NCI-H2196 (cell line): ENCODE data around the gene MAN1C1.

Experiments used
- DNase-seq: peaks from one replicate; lab custom pipeline; 2025; ENCODE audit not compliant: unreplicated experiment; lab: John Stamatoyannopoulos, UW

Gene MAN1C1

DNA sequence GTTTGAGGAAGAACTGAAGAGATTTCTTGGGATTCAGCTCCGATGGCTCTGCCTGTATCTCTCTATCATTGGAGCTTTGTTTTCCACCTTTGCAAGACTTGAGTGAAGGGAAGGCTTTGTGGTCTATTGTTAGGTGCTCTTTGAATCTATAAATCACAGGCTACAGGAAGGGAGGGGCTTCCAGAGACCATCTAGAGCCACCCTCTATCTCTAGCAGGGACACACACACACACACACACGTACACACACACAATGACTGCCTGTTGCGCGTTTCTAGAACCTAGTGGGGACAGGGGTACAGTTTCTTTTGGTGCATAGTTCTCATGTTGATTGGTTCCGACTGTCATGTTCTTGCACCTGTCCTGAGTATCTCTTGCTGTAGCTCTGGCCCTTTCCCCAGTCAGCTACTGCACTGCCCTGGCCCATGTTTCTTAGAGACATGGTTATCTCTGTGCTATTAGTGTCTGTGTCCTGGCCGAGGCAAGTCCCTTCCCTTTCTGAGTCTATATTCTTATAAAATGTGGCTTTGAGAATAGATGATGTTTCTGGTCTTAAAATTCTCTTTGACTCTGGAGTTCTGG, 60.7 kb downstream of the MAN1C1 start:
- no peak for DNase-seq

DNA sequence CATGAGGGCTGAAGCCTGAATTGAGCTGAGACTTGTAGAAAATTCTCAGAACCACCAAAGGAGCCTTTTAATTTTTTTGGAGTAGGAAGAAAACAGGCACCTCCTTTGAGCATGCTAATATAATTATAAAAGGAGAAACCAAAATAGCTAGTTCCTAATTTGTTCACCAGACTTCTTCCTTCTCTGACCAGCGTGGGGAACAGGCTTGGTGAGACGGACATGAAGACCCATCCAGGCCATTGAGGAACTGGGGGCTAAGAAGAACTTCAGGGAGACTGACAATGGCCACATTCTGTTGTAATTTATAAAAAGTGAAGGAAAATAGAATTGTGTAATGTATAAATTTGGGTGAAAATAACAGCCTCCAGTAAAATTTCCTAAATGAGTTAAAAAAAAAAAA, 62.6 kb downstream of the MAN1C1 start:
- DNase-seq, result no peak

DNA sequence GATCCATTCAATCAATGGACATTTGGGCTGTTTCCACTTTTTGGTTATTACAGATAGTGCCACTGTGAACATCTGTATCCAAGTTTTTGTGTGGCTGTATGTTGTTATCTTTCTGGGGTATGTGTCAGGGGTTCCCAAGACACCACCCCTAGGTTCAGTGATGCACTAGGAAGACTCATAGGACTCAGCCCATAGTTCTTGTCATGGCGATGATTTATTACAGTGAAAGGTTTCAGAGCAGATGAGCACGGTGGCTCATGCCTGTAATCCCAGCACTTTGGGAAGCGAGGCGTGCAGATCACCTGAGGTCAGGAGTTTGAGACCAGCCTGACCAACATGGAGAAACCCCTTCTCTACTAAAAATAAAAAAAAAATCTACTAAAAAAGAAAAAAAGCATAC, 64.1 kb downstream of the MAN1C1 start:
- DNase-seq, result no peak

DNA sequence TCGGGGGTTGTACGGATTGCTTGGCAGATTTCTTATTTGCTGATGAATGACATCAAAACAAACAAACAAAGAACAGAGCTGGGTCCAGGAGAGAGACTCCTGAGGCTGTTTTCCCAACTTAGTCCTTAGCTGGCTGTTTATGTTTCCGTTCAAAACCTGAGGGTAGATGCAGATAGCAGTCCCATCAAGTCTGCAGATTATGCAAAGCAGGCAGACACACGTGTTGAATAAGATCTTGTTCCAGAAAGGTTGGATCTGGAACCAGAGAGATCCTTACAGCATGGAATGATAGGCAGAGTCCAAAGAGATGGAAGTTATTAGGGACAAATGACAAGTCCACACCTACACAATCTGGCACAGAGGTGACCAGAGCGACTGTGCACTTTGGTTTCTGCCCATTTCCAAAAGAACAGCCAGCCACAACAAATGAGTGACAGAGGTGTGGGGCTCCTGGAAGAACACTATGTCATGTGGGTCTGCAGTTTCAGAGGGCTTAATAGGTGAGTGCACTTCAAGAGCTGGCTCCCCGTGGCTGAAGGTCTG, 65.5 kb downstream of the MAN1C1 start:
- DNase-seq, result no peak

DNA sequence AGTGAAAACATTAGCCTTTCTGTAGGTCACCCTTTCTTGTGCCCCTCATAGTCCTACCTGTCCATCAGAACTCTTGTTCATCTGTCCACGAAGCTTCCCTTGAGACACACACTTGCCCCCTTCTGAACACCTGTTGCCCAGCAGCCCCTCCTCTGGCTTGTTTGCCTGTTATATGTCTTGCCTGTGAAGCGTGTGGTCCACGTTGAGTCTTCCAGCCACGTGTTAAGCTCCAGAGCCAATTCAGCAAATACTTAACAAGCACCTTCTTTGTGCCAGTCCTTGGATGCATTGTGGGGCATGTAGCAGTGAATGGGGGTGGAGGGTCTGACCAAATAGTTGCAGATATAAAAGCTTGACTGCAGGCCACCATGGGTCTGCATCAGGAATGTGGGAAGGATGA, 66.6 kb downstream of the MAN1C1 start:
- no peak for DNase-seq

DNA sequence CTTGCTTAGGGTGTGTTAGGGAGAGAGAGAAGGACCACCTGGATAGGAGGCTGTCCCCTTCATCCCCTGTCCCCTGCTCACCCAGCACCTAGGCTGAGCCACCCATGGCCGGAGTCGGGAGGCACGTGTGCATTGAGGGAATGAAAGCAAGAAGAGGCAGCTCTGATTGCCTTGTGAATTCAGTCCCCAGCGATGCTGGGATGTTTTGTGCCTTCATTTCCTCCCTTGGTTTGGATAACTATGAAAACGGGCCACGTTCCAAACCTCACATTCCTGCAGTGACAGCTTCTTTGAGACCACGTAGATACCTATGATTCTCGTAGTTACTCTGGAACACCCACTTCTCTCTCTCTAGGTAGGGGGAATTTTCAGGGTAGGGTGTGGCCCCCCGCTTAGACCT, 67.1 kb downstream of the MAN1C1 start:
- no peak for DNase-seq

DNA sequence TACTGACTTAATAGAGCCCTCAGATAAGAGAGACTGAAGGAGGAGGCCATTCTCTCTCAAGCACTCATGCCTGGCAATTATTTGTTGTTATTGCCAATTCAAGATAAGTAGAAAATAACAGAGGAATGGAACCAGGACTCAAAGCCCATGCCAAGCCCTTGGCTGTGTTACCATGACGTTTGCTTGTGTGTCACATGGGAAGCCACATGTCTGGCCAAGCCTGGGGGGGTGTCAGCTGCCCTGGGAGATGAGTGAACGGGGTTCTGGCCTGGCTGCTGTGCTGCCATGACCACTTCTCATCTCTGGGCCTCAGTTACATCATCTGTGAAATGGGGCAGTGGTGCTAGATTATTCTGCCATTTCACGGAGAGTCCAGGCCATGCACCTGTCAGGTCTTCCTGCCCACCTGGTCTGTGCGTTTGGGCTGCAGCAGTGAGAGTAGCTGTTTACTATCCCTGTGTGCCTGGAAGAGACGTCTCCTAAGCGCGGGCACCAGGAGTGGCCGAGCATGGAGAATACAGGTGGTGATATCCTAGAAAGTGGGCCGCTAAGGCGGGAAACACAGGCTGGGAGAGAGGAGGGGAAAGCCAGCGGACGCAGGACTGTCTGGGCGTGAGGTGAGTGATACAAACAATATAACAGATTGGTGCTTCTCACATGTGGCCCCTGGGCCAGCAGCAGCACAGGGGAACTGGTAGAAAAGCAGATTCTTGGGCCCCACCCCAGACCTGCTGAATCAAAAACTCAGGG, 67.8 kb downstream of the MAN1C1 start:
- no peak for DNase-seq

DNA sequence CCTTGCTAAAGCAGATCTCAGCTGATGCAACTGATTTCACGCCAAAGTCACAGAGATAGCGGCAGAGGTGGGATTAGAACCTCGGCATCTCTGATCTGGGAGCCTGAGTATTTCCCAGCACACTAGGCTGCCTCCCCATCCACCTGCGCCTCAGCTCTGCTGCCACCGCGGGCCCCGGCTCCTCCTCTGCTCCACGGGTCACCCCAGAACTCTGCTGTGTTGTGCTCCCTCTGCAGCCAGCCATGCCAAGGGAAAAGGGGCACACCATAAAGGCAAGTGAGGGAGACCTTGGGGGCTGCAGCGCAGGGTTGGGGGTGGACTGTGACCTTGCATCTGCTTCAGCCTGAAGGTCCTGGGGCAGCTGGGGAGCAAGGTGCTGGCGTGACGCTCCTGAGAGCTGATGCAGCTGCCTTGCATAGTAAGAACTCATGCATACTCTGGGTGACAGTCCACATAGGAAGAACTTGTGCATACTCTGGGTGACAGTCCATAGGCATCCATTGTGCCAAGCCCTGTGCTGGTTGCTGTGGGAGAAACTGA, 68.7 kb downstream of the MAN1C1 start:
- no peak for DNase-seq

DNA sequence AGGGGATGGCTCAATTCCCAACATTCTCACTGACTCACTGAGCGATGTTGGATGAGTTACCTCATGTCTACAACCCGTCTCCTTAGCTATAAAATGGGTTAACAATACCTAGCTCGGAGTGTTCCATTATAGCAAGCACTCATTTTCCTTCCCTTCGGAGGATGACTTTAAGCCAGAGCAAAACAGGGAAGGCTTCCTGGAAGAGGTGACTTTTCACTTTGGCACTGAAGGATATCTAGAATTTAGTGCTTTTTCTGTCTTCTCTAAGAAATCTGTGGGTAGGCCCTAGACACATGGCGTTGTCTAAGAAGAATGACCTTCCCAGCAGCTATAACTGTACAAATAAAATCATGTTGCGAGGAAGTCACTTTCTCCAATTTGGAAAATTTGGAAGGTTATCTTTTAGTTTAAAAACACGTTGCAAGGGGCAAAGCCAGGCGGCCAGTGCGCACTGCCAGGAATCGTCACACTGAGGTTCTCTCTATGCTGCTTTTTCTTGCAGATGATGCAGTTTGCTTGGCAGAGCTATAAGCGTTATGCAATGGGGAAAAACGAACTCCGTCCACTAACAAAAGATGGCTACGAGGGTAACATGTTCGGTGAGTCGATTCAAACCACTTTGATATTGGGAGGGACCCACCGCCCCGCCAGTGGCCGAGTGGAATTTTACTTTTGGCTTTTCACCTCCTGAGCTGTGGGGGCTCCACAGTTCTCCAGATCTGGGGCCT, 69.5 kb downstream of the MAN1C1 start:
- no peak for DNase-seq

DNA sequence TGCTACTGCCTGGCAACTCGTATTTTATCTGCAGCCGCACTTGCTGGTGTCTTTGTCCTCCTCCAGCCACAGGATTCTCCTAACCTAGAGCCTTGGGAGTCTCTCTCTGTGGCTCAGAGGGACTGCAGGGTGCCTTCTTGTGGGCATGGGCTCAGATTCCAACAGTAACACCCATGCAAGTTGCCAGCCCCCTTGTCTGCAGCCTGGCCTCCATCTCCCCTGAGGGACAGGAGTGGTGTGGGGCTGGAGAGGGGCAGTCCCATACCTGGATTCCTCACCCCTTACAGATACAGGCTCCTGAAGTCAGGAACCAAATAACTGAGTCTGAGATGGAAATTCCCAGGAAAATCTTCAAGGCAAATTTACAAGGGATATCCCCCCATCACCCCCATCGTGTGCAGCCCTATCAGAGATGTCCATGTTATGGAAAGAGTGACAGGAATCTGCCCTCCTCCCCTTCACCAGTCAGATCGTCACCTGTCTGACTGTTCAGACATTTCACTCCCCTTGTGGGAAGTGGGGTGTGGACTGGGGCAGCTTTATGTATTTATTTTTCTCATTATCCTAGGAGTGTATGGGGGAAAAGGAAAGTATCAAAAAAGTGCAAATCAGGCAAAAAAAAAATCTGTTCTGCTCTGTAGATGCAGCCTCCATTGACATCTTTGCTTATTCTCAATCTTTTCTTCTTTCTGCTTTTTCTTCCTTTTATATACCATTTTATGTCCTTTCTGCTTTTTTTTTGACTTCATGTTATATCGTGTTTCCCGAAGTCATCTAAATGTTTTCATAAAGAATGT, 70.8 kb downstream of the MAN1C1 start:
- no peak for DNase-seq

DNA sequence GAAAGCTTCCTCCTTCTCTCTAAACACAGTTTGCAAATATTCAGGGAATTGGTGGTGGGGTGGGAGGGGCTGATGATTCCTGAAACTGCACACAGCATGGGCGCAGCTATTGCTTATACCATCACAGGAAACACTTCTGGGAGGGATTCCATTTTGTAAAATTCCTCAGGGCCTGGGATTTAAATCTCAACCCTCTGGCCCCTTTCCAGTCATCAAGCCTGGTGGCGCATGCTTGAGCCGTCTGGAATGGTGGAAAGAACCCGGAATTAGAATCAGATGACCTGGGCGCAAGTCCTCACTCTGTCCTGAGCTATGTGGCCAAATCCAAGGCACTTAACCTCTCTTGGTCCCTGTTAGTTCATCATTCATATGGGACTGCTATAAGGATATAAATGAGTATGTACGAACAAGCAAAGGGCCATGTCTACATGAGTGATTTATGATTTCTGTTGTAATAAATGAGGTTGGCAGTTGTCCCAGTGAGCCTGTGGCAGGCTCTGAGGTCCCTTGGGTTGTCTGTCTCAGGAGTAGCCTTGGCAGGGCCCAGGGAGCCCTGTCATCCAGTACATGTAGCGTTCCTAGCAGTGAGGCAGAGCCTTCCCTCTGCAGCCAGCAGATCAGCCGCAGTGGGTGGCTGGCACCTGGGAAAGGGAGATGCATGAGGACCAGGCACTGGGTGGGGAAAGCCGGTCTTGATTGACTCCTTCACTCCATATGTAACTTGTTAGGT, 72.0 kb downstream of the MAN1C1 start:
- DNase-seq, result no peak

DNA sequence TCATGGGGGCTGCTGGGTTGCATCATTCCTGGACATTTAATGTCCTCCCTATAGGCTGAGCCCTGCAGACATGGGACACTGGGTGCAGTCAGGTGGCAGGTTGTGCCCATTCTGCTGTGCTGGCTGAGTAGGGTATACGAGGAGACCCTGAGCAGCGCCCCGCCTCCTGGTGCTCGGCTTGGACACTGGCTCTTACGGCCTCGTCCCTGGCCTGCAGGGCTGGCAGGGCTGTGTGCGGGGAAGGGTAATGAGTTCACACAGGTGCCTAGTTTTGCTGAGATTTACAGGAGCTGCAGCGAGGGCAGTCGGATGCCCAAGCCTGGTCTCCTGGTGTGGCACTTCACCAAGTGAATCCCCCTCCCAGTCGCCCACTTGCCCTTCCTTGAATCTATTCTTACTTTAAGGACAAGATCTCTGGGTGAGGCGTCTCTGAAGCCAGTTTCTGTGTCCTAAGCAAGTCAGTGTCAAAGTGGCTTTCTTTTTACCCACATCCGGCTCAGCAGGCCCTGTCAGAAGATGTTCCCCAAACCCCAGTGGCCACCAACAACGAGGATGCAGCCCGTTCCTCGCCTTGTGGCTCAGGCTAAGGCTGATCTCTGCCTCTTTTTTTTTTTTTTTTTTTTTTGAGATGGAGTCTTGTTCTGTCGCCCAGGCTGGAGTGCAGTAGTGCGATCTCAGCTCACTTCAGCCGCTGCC, 73.2 kb downstream of the MAN1C1 start:
- no peak for DNase-seq

DNA sequence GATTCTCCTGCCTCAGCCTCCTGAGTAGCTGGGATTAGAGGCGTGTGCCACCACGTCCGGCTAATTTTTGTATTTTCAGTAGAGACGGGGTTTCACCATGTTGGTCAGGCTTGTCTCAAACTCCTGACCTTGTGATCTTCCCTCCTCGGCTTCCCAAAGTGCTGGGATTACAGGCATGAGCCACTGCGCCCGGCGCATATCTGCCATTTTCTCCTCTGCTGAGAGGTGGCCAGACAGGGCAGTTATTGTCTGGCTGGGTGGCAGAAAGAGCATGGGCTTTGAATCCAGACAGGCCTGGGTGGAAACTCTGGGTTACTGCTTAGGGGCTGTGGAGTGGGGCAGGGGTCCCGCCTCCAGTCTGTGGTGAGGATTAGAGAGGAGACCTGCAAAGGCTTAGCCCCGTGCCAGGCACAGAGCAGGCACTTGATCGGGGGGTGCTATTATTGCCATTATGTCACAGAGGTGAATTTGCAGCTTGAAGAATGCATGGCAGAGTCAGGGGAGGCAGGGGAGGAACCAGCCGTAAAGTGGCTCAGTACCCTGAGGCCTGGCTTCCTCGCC, 73.9 kb downstream of the MAN1C1 start:
- DNase-seq, result no peak

DNA sequence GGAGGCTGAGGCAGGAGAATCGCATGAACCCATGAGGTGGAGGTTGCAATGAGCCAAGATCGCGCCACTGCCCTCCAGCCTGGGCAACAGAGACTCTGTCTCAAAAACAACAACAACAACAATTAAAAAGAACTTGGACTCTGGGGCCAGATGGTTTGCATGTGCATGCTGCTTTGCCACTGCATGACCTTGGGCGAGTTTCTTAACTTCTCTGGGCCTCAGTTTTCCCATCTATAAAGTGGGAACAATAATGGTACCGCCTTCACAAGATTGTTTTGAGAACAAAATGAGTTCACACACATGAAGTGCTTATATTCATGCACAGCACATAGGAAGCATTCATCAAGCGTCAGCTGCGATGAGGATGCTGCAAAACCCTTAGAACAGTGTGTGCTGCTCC, 74.6 kb downstream of the MAN1C1 start:
- no peak for DNase-seq

DNA sequence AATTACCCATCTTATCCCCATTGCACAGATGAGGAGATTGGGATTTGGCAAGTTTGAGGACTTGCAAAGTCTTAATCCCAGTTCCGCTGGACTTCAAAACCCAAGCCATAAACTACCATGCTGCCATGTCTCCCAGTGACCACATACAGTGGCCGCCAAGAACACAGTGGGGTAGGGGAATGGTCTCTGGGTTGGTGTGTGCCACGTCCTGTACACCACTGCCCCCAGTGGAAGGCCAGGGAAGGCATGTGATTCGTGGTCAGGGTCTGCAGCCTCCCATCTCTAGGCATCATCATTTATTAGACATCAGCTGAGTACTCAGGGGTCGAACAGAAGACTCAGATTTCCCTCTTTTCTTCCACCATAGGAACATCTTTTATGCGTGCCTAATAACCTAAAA, 76.0 kb downstream of the MAN1C1 start:
- DNase-seq, result no peak

DNA sequence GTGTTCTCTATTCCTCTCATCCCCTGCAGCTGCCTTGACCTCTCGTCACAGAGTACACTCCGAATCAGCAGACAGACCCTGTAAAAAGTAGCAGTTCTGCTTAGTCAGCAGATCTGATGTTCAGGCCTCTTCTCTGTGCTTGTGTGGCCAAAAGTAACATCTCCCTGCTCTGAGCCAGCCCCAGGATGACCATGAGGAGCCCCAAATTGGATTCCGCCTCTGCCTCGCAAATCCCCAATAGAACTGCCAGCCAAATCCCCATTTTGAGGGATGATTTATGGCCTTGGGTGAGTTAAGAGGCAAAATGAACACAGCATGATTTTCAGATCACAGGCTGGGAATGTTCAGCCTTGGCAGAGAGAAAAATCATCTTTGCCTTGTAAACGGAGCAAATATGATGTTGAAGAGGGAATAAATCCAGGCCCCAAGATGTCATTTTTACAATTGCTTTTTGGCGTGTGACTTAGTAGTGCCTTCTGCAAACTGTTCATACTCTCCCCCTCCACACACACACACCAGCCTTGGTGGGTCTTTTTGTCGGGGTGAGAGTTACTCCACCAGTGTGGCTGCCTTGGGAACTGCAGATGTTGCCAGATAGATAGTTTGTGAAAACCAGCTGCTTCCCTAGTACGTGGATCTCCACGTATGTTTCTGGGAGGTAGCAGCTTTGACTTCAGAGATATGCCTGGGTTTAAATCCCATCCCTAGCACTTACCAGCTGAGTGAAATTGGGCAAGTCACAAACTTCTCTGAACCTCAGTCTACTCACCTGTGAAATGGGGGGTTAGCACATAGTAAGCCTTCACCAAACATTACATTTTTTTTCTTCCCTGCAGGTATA, 77.8 kb downstream of the MAN1C1 start:
- no peak for DNase-seq

DNA sequence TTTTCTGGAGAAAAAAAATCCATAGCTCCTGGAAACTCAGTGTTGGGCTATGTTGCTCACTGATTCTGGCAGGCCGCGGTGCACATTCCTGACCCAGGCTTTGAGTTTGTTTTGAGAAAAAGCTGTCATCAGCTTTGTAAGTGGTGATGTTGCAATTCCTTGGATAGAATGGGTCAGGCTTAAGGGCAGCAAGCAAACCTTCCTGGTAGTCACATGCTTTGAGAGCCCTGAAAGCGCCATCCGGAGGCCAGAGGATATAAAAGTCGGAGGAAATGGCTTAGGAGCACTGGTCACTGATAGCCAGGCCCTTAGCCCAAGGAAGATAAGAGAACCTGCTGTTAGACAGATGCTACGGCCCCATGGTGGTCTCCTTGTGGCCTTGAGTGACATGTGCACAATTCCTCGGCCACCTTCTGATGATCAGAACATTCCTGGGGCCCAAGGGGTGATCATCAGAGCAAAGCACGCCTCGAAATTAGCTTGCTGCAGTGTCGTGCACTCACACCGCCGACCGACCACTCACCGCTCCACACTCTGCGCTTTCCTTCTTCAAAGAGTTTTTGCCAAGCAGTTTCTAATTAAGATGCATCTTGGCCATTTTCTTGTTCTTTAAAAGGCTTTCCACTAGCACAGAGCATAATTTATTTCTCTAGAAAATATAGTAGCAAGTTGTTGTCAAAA, 78.6 kb downstream of the MAN1C1 start:
- DNase-seq, result peak; percentile 44

DNA sequence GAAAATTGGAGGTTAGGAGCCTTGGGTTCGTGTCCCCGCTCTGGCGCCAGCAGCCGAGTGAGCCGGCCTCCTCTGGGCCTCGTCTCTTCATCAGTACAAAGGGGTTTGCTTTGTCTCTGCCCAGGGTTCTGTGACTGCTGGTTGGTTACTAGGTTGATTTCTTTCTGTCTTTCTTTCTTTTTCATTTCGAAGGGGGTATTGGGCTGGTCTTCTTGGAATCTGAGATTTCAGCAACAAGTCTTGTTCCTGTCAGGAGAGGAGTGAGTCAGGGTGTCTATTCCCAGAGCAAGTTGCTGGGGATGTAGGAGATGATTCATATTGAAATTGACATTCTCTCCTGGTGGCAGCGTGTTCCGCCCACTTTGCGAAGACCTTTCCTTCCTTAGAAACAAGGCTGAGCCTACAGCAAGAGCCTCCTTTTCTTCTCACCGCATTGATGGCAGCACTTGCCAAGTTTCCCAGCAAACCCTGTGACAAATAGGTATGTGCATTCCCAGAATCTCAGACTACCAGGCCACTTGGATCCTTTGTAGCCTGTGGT, 79.2 kb downstream of the MAN1C1 start:
- DNase-seq, result no peak
